SU-DHL-6 (cell line): Measurements from ENCODE around the gene VPS11.

Experiments
- H2AFZ ChIP-seq: fragments of 200-600 bp; sonication (generic); 2 replicates; pipeline ENCODE4 v1.6.1; 2014; ENCODE audit warnings: low read depth, mild to moderate bottlenecking, moderate library complexity, mixed read lengths, antibody characterized with exemption, low read length; ENCODE audit not compliant: severe bottlenecking
- H3F3A ChIP-seq: fragments of 200-600 bp; shearing (Covaris generic); 2 replicates; pipeline ENCODE4 v1.6.0; 2016; ENCODE audit warnings: antibody characterized with exemption, mild to moderate bottlenecking; ENCODE audit not compliant: insufficient read depth
- H3K27ac ChIP-seq: fragments of 200-600 bp; sonication (generic); 2 replicates; pipeline ENCODE4 v1.5.1; 2016; ENCODE audit warnings: low read depth, mild to moderate bottlenecking, low read length, moderate library complexity, mixed read lengths
- H3K27me3 ChIP-seq: fragments of 200-600 bp; sonication (generic), shearing (Covaris generic); 2 replicates; pipeline ENCODE4 v1.6.0; 2014; ENCODE audit warnings: mild to moderate bottlenecking, low read length
- H3K36me3 ChIP-seq: fragments of 200-600 bp; sonication (generic); 2 replicates; pipeline ENCODE4 v1.6.1; 2014; ENCODE audit warnings: mild to moderate bottlenecking, low read length, mixed read lengths
- H3K4me2 ChIP-seq: fragments of 300-600, 200-600 bp; shearing (Covaris generic), sonication (generic); 2 replicates; pipeline ENCODE4 v1.6.0; 2014; ENCODE audit warnings: low read length, low read depth, mild to moderate bottlenecking; ENCODE audit not compliant: poor library complexity, severe bottlenecking
- H3K4me3 ChIP-seq: fragments of 200-600 bp; sonication (generic); 2 replicates; pipeline ENCODE4 v1.5.1; 2014; ENCODE audit warnings: antibody characterized with exemption, low read length, mild to moderate bottlenecking, mixed read lengths; ENCODE audit not compliant: insufficient read depth, poor library complexity, severe bottlenecking
- H3K79me2 ChIP-seq: fragments of 200-600 bp; sonication (generic); 2 replicates; pipeline ENCODE4 v1.6.1; 2014; ENCODE audit warnings: mild to moderate bottlenecking, low read length, moderate library complexity; ENCODE audit not compliant: insufficient read depth
- H3K9ac ChIP-seq: fragments of 200-600 bp; sonication (generic); 2 replicates; pipeline ENCODE4 v1.7.0; 2014; ENCODE audit warnings: mild to moderate bottlenecking, low read length
- H3K9me2 ChIP-seq: fragments of 200-600 bp; sonication (generic); replicated peaks from 2 replicates; pipeline ENCODE4 v1.6.1; 2014; ENCODE audit warnings: low read length; ENCODE audit not compliant: insufficient read depth
- H3K9me3 ChIP-seq: fragments of 200-600 bp; sonication (generic); 2 replicates; pipeline ENCODE4 v1.6.1; 2014; ENCODE audit warnings: low read length, mixed read lengths; ENCODE audit not compliant: insufficient read depth
- H4K20me1 ChIP-seq: fragments of 200-600 bp; sonication (generic); 2 replicates; pipeline ENCODE4 v1.6.1; 2014; ENCODE audit warnings: low read depth, mild to moderate bottlenecking, antibody characterized with exemption, low read length, moderate library complexity, mixed read lengths
- CTCF ChIP-seq: fragments of 200-600 bp; sonication (generic); IDR thresholded peaks from one replicate; pipeline ENCODE4 v1.5.1; 2017; ENCODE audit warnings: antibody characterized with exemption, mild to moderate bottlenecking, low read length, moderate library complexity; ENCODE audit not compliant: insufficient read depth, poor library complexity, severe bottlenecking
- EZH2phosphoT487 ChIP-seq: fragments of 200-600 bp; sonication (generic), shearing (Covaris generic); conservative IDR thresholded peaks from 2 replicates; pipeline ENCODE4 v1.6.1; 2018; ENCODE audit warnings: mild to moderate bottlenecking, antibody characterized with exemption, low read length, moderate library complexity, mixed read lengths

The VPS11 gene

DNA sequence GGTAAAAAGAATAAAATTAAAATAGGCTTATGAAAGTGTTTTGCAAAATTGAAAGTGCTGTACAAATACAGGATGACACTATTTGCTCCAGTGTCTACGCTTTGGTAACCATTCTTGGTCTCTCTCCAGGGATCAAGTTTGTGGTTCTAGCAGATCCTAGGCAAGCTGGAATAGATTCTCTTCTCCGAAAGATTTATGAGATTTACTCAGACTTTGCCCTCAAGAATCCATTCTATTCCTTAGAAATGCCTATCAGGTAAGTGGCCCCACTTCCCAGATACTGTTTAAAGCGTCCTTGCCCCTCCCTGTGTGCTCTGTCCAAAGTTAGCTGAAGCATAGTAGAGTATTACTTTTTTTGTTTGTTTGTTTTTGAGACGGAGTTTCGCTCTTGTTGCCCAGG is 46.0 kb upstream of the VPS11 start:
- H4K20me1 ChIP-seq: no peaks in the 10 kb centered on the region; the same call in 1 of the 2 replicates
- no peak overlapping the region for H3K9ac ChIP-seq
- no peak for TF ChIP-seq EZH2phosphoT487
- no peak for TF ChIP-seq CTCF
- H3K9me2 ChIP-seq: no peaks in the 10 kb centered on the region
- H3K36me3 ChIP-seq: peaks cover 9% of the 10 kb centered on the region
- no peak overlapping the region for H3K4me3 ChIP-seq
- no peaks in the 10 kb centered on the region for H3K9me3 ChIP-seq
- no peak overlapping the region for H2AFZ ChIP-seq
- H3K4me2 ChIP-seq: no peak overlapping the region
- H3K27ac ChIP-seq: no peak overlapping the region
- H3F3A ChIP-seq: peaks cover 25% of the 10 kb centered on the region
- H3K27me3 ChIP-seq: no peaks in the 10 kb centered on the region
- peaks cover 41% of the 10 kb centered on the region for H3K79me2 ChIP-seq

DNA sequence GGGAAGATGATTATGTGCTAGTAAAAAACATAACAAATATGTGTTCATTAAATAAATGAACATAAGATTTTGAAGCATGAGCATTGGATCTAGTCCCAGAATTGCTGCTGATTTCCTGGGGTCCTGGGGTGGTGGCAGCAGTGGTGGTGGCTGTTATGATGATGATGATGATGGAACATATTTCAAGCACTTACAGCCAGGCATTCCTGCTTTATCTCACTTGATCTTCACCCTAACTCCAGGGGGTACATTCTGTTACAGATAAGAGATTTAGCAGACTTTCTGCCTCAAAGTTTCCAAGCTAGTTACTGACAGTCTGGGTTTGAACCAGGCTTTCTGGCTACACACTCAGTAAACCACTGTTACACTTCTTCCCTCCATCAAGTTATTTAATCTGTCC is 43.9 kb upstream of the VPS11 start:
- Histone ChIP-seq H3K9ac (no peak overlapping the region), H3K27ac (no peak overlapping the region), H3K9me3 (no peaks in the 10 kb centered on the region), H3K27me3 (no peaks in the 10 kb centered on the region), H3K4me3 (no peak overlapping the region), H3F3A (peaks cover 9% of the 10 kb centered on the region), H2AFZ (no peak overlapping the region), H3K36me3 (0 out of 2 replicates have a peak, but pooled peaks cover 3% of the 10 kb centered on the region), H3K4me2 (no peak overlapping the region), H4K20me1 (no peaks in the 10 kb centered on the region), H3K9me2 (no peaks in the 10 kb centered on the region), H3K79me2 (peaks cover 25% of the 10 kb centered on the region)
- TF ChIP-seq EZH2phosphoT487 (no peak), CTCF (no peak)

DNA sequence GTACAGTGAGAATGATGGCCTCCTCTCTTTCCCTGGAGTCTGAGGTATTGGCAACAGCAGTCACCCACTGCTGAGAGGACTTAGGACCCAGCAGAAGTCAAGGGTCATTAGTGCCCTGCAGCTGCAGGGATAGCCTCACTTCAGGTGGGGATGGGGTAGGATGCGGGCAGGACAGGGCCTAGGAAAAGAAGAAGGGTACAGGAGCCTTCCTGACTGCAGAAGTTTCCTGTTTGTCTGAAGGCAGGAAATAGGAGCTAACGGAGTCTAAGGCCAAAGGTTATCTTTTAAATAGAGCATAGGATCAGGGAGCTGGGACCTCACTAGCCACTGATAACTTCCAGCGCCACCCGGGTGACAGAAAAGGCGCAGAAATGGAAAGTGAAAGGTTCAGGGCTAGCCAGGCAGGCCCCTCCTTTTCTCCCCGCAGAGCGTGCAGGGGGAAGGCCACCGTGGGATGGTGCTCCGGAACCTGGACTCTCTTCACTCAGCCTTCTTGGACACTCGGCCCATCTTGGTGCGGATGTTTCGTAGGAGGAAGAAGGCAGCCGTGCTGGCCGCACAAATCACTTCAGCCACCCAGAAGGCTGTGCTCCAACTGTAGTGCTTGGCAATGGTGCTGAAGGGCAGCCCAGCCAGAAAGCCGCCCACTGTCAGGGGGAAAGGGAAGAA is 43.1 kb upstream of the VPS11 start:
- Histone ChIP-seq H3F3A (peaks cover 9% of the 10 kb centered on the region), H3K4me3 (no peak overlapping the region), H3K79me2 (peaks cover 16% of the 10 kb centered on the region), H2AFZ (no peak overlapping the region), H3K36me3 (0 out of 2 replicates have a peak, but pooled peaks cover 3% of the 10 kb centered on the region), H3K27me3 (no peaks in the 10 kb centered on the region), H4K20me1 (no peaks in the 10 kb centered on the region), H3K27ac (no peak overlapping the region), H3K4me2 (no peak overlapping the region), H3K9me3 (no peaks in the 10 kb centered on the region), H3K9me2 (no peaks in the 10 kb centered on the region), H3K9ac (no peak overlapping the region)
- TF ChIP-seq CTCF: no peak
